ENCODE measurements around the gene CACNA1B.
"Not testable (repeated sequence)": the region's sequence is repeated elsewhere in the genome, so short reads cannot be mapped to it uniquely, and the experiment has no call there.

The CACNA1B gene

DNA sequence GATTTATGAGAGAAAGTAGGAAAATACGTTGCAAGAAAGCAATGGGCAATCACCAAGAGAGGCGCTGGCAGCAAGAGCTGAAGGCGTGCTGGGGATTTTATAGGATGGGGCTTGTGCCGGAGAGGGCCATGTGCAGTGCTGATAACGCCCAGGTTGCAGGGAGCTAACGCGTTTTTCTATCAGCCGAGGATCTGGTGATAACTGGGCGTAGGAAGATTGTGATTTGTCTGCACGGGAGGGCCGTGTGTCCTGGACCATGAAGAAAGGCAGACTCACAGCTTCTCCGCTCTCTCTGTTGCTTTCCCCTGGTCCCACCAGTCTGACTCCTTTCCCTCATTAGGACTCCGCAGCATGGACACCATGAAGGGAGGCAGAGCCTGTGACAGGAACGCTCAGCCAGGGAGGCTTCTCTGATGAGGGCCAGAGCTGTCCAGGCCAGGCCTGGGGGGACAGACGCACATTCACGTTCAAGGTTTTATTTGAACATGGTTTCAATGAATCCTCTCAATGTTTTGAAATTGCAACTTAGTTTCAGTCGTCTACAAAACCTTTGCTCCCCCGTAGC is 11.9 kb upstream of the CACNA1B start:
- no peak for DNase-seq (ENCODE audit: low read depth in 2 of 3, low spot score in 2 of 3)

DNA sequence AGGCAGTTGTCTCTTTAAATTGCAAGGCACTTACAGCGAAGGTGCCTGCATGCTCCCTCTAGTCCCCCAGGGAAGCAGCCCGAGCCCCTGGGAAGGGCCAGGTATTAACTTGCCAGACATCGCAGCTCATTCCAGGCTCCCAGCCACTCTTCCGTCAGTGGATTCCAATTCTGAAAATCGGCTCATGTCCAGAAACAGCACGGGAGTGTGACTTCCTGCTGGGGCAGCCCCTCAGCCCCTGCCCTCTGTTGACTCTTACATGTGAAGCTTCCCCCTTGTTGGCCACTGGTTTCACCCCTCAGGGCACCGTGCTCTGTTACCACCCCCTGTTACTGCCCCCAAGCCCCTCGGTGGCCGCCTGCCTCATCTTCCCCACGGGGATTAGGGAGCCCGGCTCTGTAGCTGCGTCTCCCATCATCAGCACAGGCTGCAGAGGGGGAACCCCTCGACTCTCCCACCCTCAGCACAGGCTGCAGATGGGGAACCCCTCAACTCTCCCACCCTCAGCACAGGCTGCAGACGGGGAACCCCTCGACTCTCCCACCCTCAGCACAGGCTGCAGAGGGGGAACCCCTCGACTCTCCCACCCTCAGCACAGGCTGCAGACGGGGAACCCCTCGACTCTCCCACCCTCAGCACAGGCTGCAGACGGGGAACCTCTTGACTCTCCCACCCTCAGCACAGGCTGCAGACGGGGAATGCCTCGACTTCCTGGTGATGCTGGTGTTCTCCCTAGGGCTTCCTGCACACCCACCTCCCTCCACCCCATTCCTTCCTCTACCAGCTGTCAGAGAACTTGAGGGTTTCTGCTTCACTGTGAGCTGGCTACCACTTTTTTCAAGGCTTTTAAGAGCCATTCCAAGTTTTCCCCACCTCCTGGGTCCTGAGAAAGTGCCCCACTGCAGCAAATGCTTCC is 11.1 kb upstream of the CACNA1B start:
- no peak for DNase-seq (ENCODE audit: low read depth in 2 of 3, low spot score in 2 of 3)

DNA sequence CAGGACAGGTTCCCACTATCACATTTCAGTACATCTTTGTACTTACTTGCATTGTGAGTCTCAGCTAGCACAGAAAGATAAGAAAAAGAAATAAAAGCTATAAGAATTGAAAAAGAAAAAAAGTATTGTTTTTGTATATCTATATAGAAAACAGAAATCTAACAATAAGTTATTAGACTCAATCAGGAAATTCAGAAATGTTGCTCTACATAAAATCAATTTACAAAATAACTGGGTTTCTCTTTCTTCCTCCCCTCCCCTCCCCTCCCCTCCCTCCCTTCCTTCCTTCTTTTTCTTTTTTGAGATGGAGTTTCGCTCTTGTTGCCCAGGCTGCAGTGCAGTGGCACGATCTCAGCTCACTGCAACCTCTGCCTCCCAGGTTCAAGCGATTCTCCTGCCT is 7.2 kb upstream of the CACNA1B start:
- DNase-seq (ENCODE audit: low read depth in 2 of 3, low spot score in 2 of 3) = no peak

- DNase-seq (ENCODE audit: low read depth in 2 of 3, low spot score in 2 of 3) = no peak
These were observed 5.3 kb upstream of the CACNA1B start for GRCh38 chr9:137872296-137872695.

DNA sequence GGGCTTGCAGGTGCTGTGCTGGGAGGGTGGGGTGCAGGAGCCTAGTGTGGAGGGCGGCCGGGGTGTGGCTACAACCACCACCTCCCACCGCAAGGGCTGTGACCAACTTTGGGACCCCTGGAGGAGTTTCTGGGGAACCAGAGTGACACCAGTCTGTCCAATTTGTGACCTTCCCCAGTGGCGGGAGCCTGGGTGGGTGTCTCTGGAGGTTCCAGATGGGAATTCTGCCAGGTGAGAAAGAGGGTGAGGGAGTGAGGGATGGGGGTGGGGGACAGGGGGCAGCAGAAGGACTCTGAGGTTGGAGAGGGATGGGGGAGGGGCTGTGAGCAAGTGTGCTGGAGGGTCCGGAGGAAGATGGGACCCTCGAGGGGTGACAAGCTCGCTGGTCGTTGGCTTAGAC is 4.2 kb upstream of the CACNA1B start:
- no peak for DNase-seq (ENCODE audit: low read depth in 2 of 3, low spot score in 2 of 3)

DNA sequence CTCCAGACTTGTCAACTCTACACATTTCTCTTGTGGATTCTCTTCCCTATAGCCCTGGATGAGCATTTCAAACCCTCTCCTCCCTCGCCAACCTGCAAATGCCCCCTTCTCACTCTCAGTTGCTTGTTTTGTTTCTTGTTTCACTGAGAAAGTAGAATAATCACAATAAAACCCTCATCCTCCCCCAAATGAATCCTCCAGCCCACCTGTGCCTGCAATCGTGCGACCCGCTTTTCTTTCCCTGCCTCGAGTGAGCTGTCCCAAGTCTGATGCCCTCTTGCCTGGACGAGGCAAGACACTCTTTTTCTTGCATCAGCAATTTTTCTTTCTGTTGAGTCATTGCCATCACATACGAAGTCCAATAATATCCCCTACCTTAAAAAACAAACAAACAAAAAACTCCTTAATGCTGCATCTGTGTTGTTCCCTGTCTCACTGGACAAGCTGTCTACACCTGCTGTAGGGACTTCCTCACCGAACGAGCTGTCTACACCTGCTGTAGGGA is 3.7 kb upstream of the CACNA1B start:
- DNase-seq (ENCODE audit: low read depth in 2 of 3, low spot score in 2 of 3) = no peak

GRCh38 chr9:137875354-137875753 is 2.2 kb upstream of the CACNA1B start:
- DNase-seq (ENCODE audit: low read depth in 2 of 3, low spot score in 2 of 3) = no peak

GRCh38 chr9:137875846-137876245 is 1.7 kb upstream of the CACNA1B start:
- no peak for DNase-seq (ENCODE audit: low read depth in 2 of 3, low spot score in 2 of 3)

DNA sequence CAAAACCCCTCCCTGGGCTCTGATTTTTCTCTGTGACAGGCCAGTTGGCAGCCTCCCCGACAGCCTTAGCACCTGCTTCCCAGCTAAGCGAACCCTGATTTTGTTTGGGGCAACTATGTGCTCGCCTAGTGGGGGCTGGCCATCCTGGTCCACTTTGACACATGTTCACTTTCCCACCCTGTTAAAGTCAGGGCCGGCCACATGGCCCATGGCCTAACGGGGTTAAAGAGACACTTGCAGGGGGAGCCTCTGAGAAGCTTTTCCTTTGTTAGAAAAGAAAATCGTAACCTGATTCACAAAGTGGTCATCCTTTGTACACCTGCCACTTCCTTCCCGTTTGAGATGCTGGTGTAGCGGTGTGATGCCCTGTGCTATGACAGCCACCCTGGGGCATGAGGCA is 1.3 kb upstream of the CACNA1B start:
- no peak for DNase-seq (ENCODE audit: low read depth in 2 of 3, low spot score in 2 of 3)

DNA sequence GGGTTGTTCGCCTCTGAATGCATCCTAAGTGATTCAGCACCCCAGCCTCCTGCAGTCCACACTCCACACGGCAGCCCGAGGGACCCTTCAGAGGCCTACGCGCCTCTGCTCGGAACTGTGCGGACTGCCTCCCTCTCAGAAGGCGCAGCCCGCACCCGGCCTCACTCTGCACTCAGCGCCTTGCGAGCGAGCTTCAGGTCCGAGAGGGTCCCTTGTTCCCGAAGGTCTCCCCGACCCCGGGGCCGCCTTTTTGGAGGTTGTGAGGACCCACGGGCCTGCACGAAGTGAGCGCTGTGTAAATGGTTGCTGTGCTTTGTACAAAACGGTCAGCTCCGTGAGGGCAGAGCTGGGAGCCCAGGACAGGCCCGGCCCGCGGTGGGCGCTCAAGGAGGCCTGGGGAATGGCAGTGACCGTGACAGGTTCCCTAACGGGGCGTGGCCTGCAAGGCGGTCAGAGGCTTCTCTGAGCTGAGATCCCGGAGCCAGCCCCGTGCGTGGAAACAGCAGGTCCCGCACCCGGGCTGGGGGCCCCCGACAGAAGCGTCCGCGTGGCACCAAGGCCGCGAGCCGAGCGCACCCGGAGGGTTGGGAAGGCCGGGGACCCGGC is 698 bp upstream of the CACNA1B start:
- DNase-seq (ENCODE audit: low read depth in 2 of 3, low spot score in 2 of 3) = no peak

DNA sequence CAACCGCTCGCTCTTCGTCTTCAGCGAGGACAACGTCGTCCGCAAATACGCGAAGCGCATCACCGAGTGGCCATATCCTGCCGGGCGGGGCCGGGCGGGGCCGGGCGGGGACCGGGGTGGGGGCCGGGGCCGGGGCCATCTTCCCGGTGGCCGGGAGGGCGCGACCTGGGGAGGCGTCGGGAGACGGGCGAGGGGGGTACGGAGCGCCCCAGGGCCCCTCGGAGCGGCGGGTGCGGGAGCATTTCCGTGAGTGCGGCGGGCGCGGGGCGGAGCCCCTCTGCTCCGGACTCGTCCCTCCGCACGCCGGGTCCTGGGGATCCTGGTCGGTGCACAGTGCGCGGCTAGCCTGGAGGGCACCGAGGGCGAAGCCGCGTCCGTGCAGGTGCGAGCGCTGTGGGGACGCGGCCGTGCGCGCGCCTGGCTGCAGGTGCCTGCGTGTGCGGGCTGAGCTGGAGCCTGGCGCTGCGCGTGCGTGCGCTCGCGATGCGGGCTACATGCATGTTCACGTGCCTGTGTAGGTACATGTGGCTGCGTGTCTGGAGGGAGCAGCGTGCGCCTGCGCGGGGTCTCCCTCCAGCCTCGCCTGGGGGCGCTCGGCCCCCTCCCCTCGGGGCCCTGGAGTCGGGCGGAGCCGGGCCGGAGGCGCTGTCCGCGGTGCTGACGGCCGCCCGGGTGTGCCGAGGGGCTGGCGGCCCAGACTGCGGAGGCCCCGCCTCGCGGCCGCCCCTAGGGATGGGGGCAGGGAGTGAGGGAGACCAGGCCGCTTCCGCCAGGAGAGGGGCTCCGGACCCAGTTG is 762 bp downstream of the CACNA1B start:
- no peak for DNase-seq (ENCODE audit: low read depth in 2 of 3, low spot score in 2 of 3)

DNA sequence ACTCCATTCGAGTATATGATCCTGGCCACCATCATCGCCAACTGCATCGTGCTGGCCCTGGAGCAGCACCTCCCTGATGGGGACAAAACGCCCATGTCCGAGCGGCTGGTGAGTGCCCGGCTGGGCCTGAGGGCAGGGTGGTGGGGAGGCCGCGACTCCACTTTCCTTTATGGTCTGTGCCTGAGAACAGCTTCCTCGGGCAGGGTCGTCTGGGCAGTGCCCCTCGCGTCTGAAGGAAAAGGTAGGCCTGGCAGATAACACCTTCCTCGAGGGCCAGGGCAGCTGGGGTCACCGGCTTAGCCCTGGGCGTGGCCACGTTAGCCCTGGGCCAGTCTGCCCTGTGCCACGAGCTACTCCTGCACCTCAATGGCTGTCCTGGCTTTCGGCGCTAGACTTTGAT is 1.5 kb downstream of the CACNA1B start:
- DNase-seq (ENCODE audit: low read depth in 2 of 3, low spot score in 2 of 3) = no peak

GRCh38 chr9:137879566-137880150 is 2.1 kb downstream of the CACNA1B start:
- DNase-seq (ENCODE audit: low read depth in 2 of 3, low spot score in 2 of 3) = no peak

DNA sequence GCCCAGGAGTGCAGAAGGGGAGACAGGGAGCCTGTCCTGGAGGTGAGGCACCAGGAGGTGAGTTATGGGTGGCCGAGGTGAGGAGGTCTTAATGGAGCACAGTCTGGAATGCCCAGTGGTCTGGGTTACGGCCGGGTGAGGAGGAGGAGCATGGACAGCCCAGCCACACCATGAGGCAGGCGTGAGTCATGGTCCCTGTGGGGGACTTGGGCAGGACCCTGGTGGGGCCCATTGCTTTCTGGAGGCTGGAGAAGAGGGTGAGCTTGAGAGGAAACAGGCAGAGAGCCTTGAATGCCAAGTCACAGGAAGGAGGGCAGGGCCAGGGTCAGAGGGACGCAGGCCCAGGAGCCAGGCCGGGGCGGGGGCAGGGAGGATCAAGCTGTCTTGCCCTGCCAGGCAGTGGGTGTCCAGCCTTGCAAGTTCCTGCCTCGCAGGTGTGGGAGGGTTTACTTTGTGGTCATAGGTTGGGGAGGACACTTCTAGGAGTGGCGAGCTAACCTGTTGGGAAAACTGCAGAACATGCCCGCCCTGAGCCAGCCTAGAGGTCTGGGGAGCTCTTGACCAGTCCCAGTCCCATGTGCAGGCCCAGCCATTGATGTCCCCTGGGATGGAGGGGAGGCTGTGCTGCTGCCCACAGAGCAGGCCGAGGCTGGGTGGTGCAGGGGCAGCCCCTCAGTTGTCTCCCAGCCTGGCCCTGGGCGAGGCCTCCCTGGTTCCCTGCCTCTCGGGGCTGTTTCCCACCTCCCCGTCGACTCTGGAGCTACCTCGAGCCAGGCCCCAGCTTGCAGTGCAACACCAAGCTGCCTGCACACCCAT is 2.8 kb downstream of the CACNA1B start:
- DNase-seq (ENCODE audit: low read depth in 2 of 3, low spot score in 2 of 3) = no peak

- no peak for DNase-seq (ENCODE audit: low read depth in 2 of 3, low spot score in 2 of 3)
These were observed 3.5 kb downstream of the CACNA1B start for GRCh38 chr9:137880976-137881530.

DNA sequence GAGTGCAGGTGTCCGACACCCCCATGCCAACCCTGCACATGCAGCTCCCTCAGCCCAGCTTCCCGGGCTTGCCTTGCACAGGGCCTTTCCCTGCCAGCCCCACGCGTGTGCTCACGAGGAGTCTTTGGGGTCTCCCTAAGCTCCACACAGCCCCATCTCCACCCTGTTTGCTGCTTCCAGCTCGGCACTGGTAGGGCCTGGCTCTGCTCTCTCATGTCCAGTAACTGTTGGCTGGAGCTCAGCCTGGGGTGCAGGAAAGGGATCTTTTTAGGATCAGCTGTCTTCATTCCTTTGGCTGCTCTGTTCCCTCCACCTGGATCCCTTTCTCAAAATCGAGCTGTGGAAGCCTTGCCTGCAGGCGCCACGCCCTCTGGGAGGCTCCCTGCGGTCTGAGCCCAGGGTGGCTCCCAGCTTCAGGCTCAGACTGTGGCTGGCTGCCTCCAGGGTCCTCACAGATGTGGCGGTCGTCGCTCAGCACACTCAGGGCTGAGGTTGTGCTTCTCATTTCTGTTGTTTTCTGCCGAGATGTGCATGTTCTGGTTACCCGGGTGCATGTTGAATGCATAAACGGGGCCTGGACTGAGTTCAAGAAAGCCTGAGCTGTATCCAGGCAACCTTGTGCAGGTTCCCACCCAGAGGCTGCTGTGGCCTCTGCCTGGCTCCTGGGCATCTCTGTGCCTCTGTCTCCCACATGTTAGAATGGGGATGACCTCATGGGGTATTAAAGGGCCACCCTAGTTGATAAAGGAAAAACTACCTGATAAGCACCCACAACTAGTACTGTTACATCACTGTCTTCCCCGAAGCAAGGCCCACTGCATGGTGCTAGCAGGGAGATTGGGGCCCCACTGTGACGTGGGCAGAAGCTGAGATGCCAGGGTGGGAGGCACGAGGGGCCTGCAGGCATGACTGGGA is 4.3 kb downstream of the CACNA1B start:
- DNase-seq (ENCODE audit: low read depth in 2 of 3, low spot score in 2 of 3) = no peak

- no peak for DNase-seq (ENCODE audit: low read depth in 2 of 3, low spot score in 2 of 3)
These were observed 4.9 kb downstream of the CACNA1B start for GRCh38 chr9:137882506-137882821.

DNA sequence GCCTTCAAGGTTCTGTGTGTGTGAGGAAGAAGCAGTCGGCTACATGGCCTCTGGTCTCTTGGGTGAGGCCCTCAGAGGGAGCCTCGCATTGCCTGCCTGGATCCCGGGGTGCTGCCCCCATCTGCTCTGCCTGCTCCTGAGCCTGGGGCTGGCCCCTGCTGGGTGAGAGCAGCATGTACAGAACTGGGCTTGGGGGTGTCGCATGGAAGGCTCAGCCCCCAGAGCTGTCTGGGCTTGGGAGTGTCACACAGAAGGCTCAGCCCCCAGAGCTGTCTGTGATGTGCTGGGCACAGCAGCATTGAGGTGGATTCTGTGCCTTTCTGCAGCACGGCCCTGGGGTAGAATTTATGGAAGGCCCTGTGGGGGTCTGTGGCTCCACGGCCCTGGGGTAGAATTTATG is 6.4 kb downstream of the CACNA1B start:
- not testable (repeated sequence) for DNase-seq (ENCODE audit: low read depth in 2 of 3, low spot score in 2 of 3)

DNA sequence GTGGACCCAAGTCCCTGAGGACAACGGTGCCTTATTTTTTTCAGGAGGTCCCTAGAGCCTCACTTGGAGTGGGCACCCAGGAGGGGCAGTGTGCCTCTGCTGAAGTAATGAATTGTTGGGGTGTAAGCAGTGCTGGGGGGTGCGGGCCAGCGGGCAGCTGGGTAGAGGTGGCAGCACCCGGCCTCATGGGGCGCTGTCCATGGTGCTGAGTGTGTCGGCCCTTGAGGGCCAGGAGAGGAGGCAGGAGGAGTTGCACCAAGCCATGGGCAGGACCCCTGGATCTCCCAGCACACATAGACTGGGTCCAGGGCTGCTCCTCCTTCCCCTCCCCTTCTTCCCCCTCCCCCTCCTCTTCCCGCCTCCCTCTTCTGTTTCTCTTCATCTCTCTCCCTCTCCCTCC is 7.0 kb downstream of the CACNA1B start:
- DNase-seq (ENCODE audit: low read depth in 2 of 3, low spot score in 2 of 3) = not testable (repeated sequence)

Data from activated CD8-positive, alpha-beta memory T cell treated with anti-CD3 and anti-CD28 coated beads for 48 hours (primary cell).